MM.1S (cell line): ENCODE measurements around the gene MCOLN1.

Source experiments
- DNase-seq: peaks from one replicate; pipeline ENCODE4 v3.0.0-alpha.2; 2015
- H2AFZ ChIP-seq: fragments of 300-600 bp; sonication (generic); 2 replicates; pipeline ENCODE4 v1.6.0; 2016; ENCODE audit warnings: antibody characterized with exemption, low read length
- H3F3A ChIP-seq: fragments of 300-600 bp; sonication (generic); 2 replicates; pipeline ENCODE4 v1.6.1; 2016; ENCODE audit warnings: mild to moderate bottlenecking, antibody characterized with exemption, low read length, moderate library complexity, mixed read lengths; ENCODE audit not compliant: insufficient read depth
- H3K27ac ChIP-seq: fragments of 300-600 bp; sonication (generic); 2 replicates; pipeline ENCODE4 v1.5.1; 2016; ENCODE audit warnings: mild to moderate bottlenecking, low read length
- H3K27me3 ChIP-seq: fragments of 300-600 bp; sonication (generic); replicated peaks from 2 replicates; pipeline ENCODE4 v1.6.0; 2016; ENCODE audit warnings: low read length; ENCODE audit not compliant: insufficient read depth
- H3K36me3 ChIP-seq: fragments of 300-600 bp; sonication (generic); replicated peaks from 2 replicates; pipeline ENCODE4 v1.6.1; 2016; ENCODE audit warnings: mild to moderate bottlenecking, low read length, mixed read lengths; ENCODE audit not compliant: insufficient read depth
- H3K4me1 ChIP-seq: fragments of 300-600 bp; sonication (generic); 2 replicates; pipeline ENCODE4 v1.6.1; 2016; ENCODE audit warnings: low read length, mixed read lengths
- H3K4me2 ChIP-seq: fragments of 300-600 bp; sonication (generic); 2 replicates; pipeline ENCODE4 v1.6.0; 2016; ENCODE audit warnings: low read depth, low read length
- H3K4me3 ChIP-seq: fragments of 300-600 bp; sonication (generic); 2 replicates; pipeline ENCODE4 v1.5.1; 2016; ENCODE audit warnings: low read length, mixed read lengths
- H3K79me2 ChIP-seq: fragments of 300-600 bp; sonication (generic); 2 replicates; pipeline ENCODE4 v1.6.1; 2016; ENCODE audit warnings: mixed run types, low read length, mixed read lengths
- H3K9ac ChIP-seq: fragments of 300-600 bp; sonication (generic); 2 replicates; pipeline ENCODE4 v1.6.1; 2016; ENCODE audit warnings: low read length, mixed read lengths
- H3K9me2 ChIP-seq: fragments of 300-600 bp; sonication (generic); replicated peaks from 2 replicates; pipeline ENCODE4 v1.6.1; 2016; ENCODE audit warnings: mild to moderate bottlenecking, low read length, mixed read lengths; ENCODE audit not compliant: insufficient read depth
- H3K9me3 ChIP-seq: fragments of 300-600 bp; sonication (generic); replicated peaks from 2 replicates; pipeline ENCODE4 v1.6.1; 2016; ENCODE audit warnings: mild to moderate bottlenecking, low read length, mixed read lengths; ENCODE audit not compliant: insufficient read depth
- H4K20me1 ChIP-seq: fragments of 300-600 bp; sonication (generic); 2 replicates; pipeline ENCODE4 v1.6.1; 2016; ENCODE audit warnings: mild to moderate bottlenecking, low read length, moderate library complexity, mixed read lengths; ENCODE audit not compliant: insufficient read depth
- CTCF ChIP-seq: fragments of 300-600 bp; sonication (generic); IDR thresholded peaks from 2 replicates; pipeline ENCODE4 v1.5.1; 2016; ENCODE audit warnings: antibody characterized with exemption, low read length, mixed read lengths
- EZH2 ChIP-seq: fragments of 300-600 bp; sonication (generic); optimal IDR thresholded peaks from 2 replicates; pipeline ENCODE3; 2017; ENCODE audit warnings: low read depth, mild to moderate bottlenecking, antibody characterized with exemption, low read length, mixed read lengths
- EZH2phosphoT487 ChIP-seq: fragments of 300-600 bp; sonication (generic); IDR thresholded peaks from 2 replicates; pipeline ENCODE4 v1.6.1; 2018; ENCODE audit warnings: antibody characterized with exemption, low read length

MCOLN1 gene

GRCh38 chr19:7488736-7489353, 33.6 kb upstream of the MCOLN1 start, which contains the start of gene PEX11G:
Gene PEX11G, minus strand, starts transcription at chr19:7489035. Its CDS starts 25 bp downstream, at chr19:7489010.
- H3K9me2 ChIP-seq, result no peaks in the 10 kb centered on the region
- H3F3A ChIP-seq, result no peaks in the 10 kb centered on the region
- DNase-seq, result peak; percentile 63
- TF ChIP-seq EZH2 (no peak), CTCF (no peak), EZH2phosphoT487 (no peak)
- H3K4me2 ChIP-seq, result peak within 1 kb of the TSS; percentile 45; the same call in 1 of the 2 replicates
- H3K4me3 ChIP-seq, result peak within 1 kb of the TSS; percentile 50
- H3K79me2 ChIP-seq, result no peaks in the 10 kb centered on the region
- peak within 1 kb of the TSS; percentile 24; the same call in 1 of the 2 replicates for H3K9ac ChIP-seq
- H3K9me3 ChIP-seq, result no peaks in the 10 kb centered on the region
- peaks cover 86% of the 10 kb centered on the region for H3K27me3 ChIP-seq
- no peak within 1 kb of the TSS for H3K27ac ChIP-seq
- H4K20me1 ChIP-seq, result no peaks in the 10 kb centered on the region
- H3K4me1 ChIP-seq, result no peaks in the 10 kb centered on the region
- peak within 1 kb of the TSS; percentile 42 for H2AFZ ChIP-seq
- H3K36me3 ChIP-seq, result no peaks in the 10 kb centered on the region

DNA sequence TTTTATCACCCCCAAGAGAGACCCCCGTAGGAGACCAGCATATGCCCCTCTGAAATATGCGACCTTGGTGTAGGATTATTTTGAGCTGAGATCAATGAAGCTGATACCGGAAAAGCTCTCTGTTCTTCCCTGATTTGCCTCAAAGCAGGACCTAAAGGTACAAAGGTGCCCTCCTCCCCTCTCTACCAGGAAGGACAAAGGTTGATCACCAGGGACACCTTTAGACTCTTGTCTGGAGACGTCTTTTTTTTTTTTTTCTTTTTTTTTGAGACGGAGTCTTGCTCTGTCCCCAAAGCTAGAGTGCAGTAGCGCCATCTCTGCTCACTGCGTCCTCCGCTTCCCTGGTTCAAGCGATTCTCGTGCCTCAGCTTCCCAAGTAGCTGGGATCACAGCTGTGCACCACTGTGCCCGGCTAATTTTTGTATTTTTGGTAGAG, 32.8 kb upstream of the MCOLN1 start:
- no peak for DNase-seq
- TF ChIP-seq EZH2 (no peak), CTCF (no peak), EZH2phosphoT487 (no peak)
- H3K9me2 ChIP-seq, result no peaks in the 10 kb centered on the region
- no peaks in the 10 kb centered on the region for H3K79me2 ChIP-seq
- no peaks in the 10 kb centered on the region for H3K36me3 ChIP-seq
- no peaks in the 10 kb centered on the region for H3F3A ChIP-seq
- H3K27ac ChIP-seq, result no peak overlapping the region
- peak overlapping the region; percentile 24; the same call in 1 of the 2 replicates for H2AFZ ChIP-seq
- H3K4me3 ChIP-seq, result no peak overlapping the region
- peak overlapping the region; percentile 45; the same call in 1 of the 2 replicates for H3K4me2 ChIP-seq
- peaks cover 86% of the 10 kb centered on the region for H3K27me3 ChIP-seq
- H4K20me1 ChIP-seq, result no peaks in the 10 kb centered on the region
- H3K9me3 ChIP-seq, result no peaks in the 10 kb centered on the region
- no peak overlapping the region for H3K9ac ChIP-seq
- no peaks in the 10 kb centered on the region for H3K4me1 ChIP-seq

DNA sequence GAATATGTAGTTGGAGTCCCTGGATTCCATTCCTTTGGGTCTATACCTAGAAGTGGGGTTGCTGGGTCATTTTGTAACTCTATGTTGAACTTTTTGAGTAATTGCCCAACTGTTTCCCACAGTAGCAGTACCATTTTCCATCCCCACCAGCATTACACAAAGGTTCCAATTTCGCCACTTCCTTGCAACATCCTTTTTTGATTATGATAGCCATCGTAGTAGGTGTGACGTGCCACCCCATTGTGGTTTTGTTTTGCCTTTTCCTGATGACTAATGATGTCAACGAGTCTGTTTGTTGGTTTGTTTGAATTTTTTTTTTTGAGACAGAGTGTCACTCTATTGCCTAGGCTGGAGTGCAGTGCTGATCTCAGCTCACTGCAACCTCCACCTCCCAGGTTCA, 30.3 kb upstream of the MCOLN1 start:
- Histone ChIP-seq H3K4me3 (no peak overlapping the region), H3K36me3 (no peaks in the 10 kb centered on the region), H3K27me3 (peaks cover 86% of the 10 kb centered on the region), H3K4me1 (no peaks in the 10 kb centered on the region), H3K4me2 (no peak overlapping the region), H3F3A (no peaks in the 10 kb centered on the region), H3K79me2 (no peaks in the 10 kb centered on the region), H3K9ac (no peak overlapping the region), H4K20me1 (no peaks in the 10 kb centered on the region), H2AFZ (no peak overlapping the region), H3K27ac (no peak overlapping the region), H3K9me2 (no peaks in the 10 kb centered on the region), H3K9me3 (no peaks in the 10 kb centered on the region)
- DNase-seq, result no peak
- TF ChIP-seq EZH2 (no peak), CTCF (no peak), EZH2phosphoT487 (no peak)
